NCI-H82 treated with DMSO at 0.1 percent for 48 hours (cell line): ENCODE data around the gene ITFG1.
"Not testable (repeated sequence)": the region's sequence is repeated elsewhere in the genome, so short reads cannot be mapped to it uniquely, and the experiment has no call there.

Experiments
- DNase-seq: peaks from one replicate; lab custom pipeline; 2025; ENCODE audit not compliant: unreplicated experiment; lab: John Stamatoyannopoulos, UW

The ITFG1 gene

GRCh38 chr16:47424846-47425245, 36.0 kb downstream of the ITFG1 start:
- DNase-seq, result no peak

- DNase-seq, result no peak
Measured at GRCh38 chr16:47416869-47417268, 44.0 kb downstream of the ITFG1 start.

DNA sequence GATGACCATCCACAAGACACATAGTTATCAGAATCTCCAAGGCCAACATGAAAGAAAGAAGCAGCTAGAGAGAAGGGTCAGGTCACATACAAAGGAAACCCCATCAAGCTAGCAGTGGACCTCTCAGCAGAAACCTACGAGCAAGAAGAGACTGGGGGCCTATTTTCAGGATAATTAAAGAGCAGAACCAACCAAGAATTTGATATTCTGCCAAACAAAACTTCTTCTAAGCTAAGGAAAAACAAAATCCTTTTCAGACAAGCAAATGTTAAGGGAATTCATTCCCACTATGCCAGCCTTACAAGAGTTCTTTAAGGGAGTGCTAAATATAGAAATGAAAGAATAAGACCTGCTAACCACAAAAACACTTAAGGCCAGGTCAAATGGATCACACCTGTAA, 47.8 kb downstream of the ITFG1 start:
- DNase-seq, result no peak

- no peak for DNase-seq
Measured at GRCh38 chr16:47408491-47408890, 52.4 kb downstream of the ITFG1 start.

- no peak for DNase-seq
Measured at GRCh38 chr16:47395733-47396498, 64.9 kb downstream of the ITFG1 start.

DNA sequence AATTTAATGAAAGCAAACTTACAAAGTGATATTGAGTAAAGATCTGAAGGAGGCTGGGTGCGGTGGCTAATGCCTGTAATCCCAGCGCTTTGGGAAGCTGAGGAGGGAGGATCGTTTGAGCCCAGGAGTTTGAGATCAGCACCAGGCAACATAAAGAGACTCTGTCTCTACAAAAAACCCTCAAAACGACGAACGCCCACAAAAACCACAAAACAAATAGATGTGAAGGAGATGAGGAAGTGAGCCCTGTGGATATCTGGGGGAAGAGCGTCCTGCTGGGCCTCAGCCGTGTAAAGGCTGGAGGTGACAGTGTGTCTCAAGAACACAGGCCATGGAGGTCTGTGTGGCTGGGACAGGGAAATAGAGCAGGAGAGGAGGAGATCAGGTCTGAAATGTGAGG, 68.8 kb downstream of the ITFG1 start:
- no peak for DNase-seq

DNA sequence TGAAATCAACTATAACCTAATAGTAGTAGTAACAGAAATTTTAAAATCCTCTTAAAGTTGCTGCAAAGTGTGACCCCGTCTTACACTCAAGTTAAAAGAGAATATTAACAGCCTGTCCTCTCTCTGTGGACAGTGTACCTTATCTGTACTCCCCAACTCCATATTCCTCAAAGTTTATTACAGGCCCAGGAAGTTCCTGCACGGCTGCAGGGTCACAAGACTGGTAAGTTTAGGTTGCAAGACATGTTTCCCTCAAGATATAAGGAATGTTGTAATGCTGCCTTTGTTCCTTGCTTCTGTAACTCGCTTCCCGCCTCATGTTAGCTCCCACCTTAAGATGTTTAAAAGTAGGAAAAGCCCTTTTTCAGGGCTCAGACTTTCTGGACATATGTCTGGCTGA, 72.2 kb downstream of the ITFG1 start:
- DNase-seq, result no peak

DNA sequence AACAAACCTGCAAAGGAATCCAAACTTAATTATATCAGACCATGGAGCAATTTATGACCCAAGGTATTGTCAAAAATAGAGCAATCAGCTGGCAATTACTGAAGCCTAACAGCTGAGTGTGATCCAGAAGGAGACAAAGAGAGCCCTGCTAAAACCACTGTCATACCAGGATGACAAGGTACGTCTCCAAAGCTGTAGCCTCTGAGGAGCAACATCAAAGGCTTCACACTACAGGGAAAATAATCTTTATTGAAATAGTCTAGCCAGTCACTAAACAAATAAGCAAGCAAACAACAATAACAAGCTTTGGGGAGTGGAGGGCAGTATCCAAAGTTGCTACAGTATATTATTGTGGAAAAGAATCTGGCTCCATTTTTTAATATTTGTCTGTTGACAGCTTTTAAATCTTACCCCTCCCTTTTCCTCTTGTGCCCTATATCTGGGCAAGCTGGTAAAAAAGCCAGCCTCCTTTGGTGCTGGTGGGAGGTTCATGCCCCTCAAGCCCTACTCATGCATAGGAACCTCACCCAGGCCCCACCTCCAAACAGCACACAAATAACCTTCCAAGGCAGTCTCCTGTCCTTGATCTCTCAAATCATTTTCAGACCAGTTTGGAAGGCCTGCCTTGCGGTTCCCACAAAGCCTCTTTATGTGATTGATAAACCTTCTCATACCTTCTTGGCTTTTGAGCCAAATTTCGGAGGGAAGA, 73.7 kb downstream of the ITFG1 start:
- no peak for DNase-seq

- DNase-seq, result no peak
Measured at GRCh38 chr16:47386201-47386718, 74.6 kb downstream of the ITFG1 start.

DNA sequence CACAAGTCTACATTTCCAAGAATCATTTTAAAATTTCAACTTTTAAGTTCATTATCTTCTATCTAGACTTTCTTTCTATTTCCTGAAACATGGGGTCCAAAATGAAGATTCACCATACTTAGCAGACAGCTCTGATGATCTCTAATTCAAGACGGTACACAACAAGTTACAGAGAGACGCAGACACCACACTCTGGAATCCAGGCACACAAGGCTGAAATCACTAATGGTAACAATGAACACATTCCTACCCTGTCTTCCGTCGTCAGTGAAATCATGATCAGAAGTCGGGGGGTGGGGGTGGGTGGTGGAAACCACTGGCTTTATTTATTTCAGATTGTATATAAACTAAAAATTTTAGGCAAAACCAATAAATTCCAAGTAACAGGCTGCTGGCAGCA, 78.5 kb downstream of the ITFG1 start:
- no peak for DNase-seq

DNA sequence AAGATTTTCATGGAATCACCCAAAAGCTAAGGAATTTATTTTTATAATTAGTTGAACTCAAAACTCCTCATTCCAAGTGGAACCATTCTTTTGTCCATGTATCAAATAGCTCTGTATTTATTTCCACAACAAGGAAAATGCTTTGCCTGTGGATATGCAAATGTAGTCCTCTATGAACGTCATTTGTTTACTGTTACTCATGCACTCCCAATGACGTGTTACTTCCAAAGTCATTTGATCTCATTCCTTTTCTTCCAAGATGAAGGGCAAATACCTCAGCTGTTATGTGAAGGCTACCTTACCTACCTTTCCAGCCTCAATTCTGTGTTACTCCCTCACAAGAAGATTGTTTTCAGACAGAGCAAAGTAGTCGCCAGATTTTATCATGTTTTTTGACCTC, 83.7 kb downstream of the ITFG1 start:
- DNase-seq, result no peak

DNA sequence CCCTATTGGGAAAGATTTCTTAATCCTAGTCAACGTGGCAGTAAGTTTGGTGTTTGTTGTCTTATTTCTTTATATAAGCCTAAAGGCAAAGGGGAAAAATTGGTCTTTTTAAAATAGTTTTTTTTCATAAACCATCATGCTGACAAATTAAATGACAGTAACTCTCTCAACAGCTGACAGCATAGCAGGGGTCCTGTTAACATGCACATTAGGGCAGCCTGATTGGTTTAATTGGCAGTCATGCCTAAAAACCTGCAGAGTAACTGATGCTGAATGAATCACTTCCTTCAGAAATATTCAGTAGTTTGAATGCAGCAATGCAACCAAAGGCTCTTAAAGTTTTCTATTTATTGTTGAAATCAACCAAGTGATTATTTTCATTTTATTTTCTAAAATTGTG, 85.4 kb downstream of the ITFG1 start:
- DNase-seq, result no peak

GRCh38 chr16:47374629-47375028, 86.2 kb downstream of the ITFG1 start:
- no peak for DNase-seq

DNA sequence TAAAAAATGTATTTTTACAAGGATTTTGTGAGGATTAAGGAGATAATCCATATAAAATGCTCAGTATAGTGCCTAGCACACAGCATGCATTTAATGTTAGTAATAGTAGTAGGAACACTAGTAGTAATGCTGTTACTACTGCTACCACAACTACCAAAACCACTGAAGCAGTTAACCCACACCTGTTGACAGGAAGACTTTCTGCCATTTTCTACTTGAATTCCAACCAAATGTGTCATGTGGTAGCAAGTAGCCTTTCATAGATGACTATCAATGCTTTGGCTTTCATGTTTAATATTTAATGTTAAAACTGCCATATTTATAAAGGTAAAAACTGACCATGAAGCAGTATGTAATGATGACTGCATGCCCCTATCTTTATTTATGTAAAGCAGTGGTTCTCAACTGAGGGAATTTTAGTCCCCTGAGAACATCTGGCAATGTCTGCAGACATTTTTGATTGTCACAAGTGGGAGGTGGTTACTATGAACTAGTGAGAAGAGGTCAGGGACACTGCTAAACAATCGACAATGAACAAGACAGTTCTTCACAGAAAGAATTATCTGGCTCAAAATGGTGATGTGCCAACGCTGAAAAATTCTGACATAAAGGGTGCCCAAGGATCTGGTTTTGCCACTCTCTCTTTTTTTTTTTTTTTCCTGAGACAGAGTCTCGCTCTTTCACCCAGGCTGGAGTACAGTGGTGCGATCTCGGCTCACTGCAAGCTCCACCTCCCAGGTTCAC, 89.4 kb downstream of the ITFG1 start:
- DNase-seq, result no peak

DNA sequence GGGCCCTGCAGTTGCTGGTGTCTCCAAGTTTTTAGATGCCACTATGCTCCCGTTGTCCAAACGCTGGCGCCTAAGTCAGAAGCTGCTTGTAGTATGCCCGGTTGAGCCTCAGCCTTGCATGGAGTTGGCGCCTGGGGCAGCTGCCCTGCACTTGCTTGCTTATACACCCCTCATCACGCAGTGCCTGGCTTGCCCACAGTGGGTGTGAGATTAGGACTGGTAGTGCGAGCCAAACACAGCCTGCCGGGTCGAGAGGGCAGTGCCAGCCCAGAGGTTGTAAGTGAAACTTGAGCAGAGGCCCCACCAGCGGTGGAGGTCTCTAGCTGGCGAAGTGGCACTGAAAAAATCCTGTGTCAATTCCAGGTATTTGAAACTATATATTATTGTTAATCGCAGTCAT, 90.3 kb downstream of the ITFG1 start:
- no peak for DNase-seq

DNA sequence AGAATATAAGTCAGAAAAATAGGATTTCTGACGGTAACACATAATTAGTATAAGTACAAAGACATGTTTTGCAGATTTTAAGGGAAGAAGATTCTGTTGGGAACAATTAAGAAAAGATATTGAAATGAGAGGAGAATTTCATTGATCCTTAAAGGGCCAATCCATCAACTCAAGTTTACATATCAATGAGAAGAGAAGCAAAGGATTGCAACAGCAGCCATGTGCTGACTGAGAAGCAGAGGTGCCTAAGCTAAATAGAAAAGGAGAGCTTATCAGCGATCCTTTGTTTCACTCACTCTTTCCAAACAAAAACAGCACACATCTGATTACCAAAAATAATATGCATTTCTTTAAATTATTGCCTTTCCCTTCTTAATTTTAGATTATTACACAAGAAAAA, 94.6 kb downstream of the ITFG1 start:
- no peak for DNase-seq

GRCh38 chr16:47363761-47364160, 97.1 kb downstream of the ITFG1 start:
- DNase-seq, result no peak

DNA sequence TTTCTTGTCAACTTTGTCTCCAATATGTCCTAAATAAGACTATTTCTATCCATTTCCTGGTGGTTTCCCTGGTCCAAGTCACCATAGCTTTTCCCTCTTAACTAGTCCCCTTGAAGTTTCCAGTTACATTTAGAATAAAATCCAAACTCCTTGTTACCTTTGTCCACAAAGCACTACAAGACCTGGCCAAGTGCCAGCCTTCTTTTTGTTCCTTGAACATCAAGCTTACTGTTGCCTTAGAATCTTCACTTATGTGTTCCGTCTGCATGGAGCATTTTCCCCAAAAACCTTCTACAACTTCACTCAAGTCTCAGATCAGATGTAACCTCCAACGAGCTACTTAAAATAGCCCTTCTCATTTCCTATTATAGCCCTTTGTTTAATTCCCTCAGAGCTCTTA, 101.4 kb downstream of the ITFG1 start:
- no peak for DNase-seq

- no peak for DNase-seq
Measured at GRCh38 chr16:47358816-47359215, 102.0 kb downstream of the ITFG1 start.

GRCh38 chr16:47349029-47349428, 111.8 kb downstream of the ITFG1 start:
- not testable (repeated sequence) for DNase-seq

GRCh38 chr16:47347021-47347696, 113.7 kb downstream of the ITFG1 start:
- not testable (repeated sequence) for DNase-seq
